GM18507 (cell line): Measurements from ENCODE around the gene PRRT2.

Experiments
- DNase-seq: peaks from one replicate; pipeline ENCODE4 v3.0.0; 2011; ENCODE audit warnings: low read depth; ENCODE audit not compliant: insufficient read length; ENCODE audit errors: extremely low spot score
- FAIRE-seq: peaks from 2 replicates; lab custom pipeline; 2011; peaks lifted over from hg19 to GRCh38; lab: Jason Lieb, UNC

Gene PRRT2

DNA sequence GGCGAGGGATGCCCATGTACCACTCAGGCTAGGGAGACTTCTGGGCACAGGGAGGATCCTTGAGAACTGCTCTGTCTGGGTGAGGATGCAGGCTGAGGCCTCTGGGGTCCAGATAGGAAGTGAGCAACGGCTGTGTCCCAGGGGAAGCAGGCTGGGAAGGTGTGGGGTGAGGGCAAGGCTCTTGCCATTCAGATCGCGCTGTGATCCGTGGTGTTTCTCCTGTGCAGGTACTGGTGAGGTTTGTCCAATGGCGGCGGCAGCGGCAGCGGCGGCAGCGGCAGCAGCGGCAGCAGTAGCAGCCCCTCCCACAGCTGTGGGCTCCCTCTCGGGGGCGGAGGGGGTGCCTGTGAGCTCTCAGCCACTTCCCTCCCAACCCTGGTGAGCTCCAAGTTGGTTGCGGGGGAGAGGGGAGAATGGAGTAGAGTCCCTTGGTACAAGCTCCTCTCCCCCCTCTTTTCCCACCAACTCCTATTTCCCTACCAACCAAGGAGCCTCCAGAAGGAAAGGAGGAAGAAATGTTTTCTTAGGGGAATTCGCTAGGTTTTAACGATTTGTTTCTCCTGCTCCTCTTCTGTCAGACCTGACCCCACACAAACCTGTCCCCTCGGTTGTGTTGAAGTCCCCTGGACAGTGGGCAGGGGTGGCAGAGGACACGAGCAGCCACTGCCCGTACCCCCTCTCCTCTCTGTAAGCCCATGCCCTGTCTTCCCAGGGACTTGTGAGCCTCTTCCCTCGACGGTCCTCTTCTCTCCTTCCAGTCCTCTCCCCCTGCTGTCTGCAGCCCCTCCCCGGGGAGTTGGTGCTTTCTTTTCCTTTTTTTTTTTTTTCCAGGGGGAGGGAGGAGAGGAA lies 1.9 kb upstream of the PRRT2 start:
- DNase-seq (no peak), FAIRE-seq (no peak)

DNA sequence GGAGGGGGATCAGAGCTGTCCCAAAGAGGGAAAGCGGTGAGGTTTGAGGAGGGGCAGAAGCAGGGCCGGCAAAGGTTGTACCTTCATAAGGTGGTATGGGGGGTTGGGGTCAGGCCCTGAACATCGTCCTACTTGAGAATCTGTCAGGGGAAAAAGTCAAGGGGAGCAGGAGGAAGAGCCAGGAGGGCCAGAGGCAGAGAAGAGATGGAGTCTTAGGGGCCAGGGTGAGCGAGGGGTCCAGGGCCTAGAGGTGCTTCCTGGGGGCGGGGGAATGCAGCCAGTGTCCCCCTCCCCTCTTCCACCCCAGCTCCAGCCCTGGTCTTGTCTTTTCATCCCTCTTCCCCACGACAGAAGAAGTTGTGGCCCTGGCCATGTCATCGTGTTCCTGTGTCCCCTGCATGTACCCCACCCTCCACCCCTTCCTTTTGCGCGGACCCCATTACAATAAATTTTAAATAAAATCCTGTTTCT lies 1.3 kb upstream of the PRRT2 start:
- no peak for DNase-seq
- FAIRE-seq: no peak

- FAIRE-seq (peak; percentile 99), DNase-seq (no peak)
These were observed 660 bp upstream of the PRRT2 start for GRCh38 chr16:29811170-29811895.

GRCh38 chr16:29812754-29813643 lies 1.0 kb downstream of the PRRT2 start:
- no peak for DNase-seq
- FAIRE-seq: no peak

DNA sequence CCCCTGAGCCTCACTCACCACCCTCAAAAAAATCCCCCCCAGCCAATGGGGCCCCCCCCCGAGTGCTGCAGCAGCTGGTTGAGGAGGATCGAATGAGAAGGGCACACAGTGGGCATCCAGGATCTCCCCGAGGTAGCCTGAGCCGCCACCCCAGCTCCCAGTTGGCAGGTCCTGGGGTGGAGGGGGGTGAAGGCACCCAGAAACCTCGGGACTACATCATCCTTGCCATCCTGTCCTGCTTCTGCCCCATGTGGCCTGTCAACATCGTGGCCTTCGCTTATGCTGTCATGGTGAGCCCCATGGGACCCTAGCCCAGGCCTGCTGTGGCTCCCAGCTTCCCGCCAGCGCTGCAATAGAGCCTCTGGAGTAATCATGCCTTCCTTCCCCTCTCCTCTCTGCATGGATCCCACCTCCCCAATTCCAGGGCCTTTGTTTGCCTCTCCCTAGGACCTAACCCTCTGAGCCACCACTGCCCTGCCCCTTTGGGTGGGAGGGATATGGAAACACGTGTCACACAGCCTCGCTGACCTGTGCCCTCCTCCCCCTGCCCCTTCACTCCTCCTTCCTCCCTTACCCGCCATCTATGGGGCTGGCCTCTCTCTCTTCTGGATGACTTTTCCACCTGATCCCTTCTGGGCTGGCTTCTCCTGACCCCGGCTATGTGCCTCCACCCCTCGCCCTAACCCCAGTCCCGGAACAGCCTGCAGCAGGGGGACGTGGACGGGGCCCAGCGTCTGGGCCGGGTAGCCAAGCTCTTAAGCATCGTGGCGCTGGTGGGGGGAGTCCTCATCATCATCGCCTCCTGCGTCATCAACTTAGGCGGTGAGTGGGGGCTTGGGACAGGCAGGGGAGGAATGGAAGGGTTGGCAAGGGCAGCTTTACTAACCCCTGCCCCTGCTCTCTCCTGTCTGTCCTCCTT lies 1.9 kb downstream of the PRRT2 start:
- no peak for FAIRE-seq

GRCh38 chr16:29814592-29814991 lies 2.6 kb downstream of the PRRT2 start:
- FAIRE-seq (no peak), DNase-seq (no peak)

More for the DNA sequence above, 1.9 kb downstream of the PRRT2 start:
- DNase-seq: no peak

DNA sequence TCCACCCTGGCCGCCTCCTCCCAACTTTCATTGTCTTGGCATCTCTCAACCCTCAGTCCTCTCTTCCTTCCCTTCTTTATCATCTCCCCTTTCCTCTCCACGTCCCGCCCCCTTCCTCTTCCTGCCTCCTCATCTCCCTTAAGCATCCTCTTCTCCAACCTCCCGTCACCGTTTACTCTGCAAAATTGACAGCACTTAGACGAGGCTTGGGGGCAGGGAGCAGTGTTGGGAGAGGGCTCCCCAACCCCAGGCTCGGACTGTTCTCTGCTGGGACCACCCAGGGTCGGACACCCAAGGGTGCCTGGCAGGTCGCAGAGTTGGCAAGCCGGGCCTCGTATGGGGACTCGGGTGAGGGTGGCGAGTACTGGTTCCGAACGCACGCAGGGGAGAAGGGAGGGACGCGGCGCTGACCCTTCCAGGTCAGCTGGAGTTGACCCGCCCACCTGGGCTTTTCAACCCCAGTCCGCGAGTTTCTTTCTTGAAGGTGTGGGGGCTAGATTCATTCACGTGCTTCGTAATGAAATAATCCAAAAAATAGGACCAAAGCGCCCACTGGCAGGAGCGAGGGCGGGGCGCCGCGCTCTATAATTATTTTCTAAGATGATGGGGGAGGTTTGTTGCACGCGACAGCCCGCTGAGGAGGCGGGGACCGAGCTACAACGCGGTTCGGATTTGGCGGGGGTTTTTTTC lies 3.2 kb downstream of the PRRT2 start:
- no peak for FAIRE-seq
- DNase-seq: no peak

GRCh38 chr16:29815793-29816693 lies 4.0 kb downstream of the PRRT2 start, which contains the start of gene PAGR1:
TSS of gene PAGR1 (plus strand) at chr16:29816152. CDS start at chr16:29816526, 374 bp downstream.
- FAIRE-seq (peak; percentile 97), DNase-seq (peak; percentile 89)

- FAIRE-seq: peak; percentile 68
- DNase-seq: no peak
These were observed 4.9 kb downstream of the PRRT2 start for GRCh38 chr16:29816694-29817441.

DNA sequence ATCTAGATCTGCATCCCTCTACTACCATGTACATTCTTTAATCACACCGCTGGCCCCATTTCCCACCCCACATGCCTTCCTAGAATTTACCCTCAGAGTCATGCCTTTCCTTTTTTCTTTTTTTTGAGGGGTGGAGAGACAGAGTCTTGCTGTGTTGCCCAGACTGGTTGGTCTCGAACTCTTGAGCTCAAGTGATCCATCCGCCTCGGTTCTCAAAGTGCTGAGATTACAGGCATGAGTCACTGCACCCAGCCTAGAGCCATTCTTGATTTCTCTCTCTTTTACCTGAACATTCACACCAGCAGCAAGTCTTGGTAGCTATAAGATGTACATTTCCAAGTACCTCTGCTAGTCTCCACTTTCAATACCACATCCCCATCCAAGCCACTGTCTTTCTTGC lies 6.1 kb downstream of the PRRT2 start:
- FAIRE-seq: no peak

DNA sequence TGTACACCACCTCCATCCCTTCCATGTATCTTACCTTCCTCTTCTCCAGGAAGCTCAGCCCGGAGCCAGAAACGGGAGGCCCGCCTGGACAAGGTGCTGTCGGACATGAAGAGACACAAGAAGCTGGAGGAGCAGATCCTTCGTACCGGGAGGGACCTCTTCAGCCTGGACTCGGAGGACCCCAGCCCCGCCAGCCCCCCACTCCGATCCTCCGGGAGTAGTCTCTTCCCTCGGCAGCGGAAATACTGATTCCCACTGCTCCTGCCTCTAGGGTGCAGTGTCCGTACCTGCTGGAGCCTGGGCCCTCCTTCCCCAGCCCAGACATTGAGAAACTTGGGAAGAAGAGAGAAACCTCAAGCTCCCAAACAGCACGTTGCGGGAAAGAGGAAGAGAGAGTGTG lies 7.5 kb downstream of the PRRT2 start:
- no peak for DNase-seq
- no peak for FAIRE-seq

More for the DNA sequence above, 6.1 kb downstream of the PRRT2 start:
- no peak for DNase-seq

GRCh38 chr16:29820271-29820701 lies 8.3 kb downstream of the PRRT2 start, which contains the start of gene MVP:
TSS of gene MVP (plus strand) at chr16:29820462. CDS start at chr16:29830550, 10,088 bp downstream.
- no peak for DNase-seq
- FAIRE-seq: peak; percentile 76

DNA sequence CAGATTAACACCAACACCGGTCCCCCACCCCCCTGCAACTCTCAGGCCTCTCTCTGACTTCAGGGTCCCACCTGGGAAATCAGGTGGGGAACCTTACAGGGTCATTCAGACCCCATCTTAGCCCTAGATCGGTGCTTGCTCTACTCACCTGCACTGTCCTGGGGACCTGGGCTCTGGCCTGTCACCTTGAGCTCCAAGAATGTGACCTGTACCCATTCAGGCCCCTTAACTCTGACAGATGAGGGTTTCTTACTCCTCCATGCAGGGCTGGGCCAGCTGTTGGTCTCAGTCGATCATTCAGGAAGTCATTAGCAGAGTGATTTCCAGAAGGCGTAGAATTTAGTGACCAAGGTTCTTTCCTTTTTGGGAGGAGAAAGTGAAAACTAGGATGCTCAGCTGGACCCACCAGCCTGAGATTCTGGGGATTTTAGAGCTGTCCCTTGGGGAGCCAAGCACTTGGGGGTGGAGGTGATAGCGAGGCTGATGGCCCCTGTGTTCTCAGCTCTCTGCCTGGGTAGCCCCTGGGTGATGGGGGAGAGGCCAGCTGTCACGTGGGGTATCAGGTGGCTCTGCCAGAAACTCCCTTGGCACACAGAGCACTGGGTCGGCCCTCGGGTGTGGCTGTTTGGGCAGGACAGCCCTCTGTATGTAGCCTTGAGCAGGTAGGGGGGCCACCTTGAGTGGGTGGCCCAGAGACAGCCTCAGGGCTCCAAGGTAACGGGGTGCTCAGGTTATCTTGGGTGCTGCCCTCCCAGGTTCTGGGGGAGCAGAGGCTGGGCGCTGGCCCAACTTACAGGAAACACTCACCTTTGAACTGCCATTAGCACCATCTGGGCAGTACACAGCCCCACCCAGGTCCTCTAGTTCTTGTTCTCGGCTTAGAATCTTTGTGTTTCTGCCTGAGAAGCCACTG lies 9.0 kb downstream of the PRRT2 start:
- FAIRE-seq (peak; percentile 78), DNase-seq (no peak)

- FAIRE-seq: no peak
These were observed 9.7 kb downstream of the PRRT2 start for GRCh38 chr16:29821643-29822115.

GRCh38 chr16:29824589-29825144 lies 12.7 kb downstream of the PRRT2 start:
- DNase-seq (no peak), FAIRE-seq (no peak)

More at GRCh38 chr16:29821643-29822115, 9.7 kb downstream of the PRRT2 start:
- no peak for DNase-seq
